ENCODE measurements around the gene TADA2B. TPM values are rescaled to one million over a fixed set of nuclear protein-coding genes. Genes with fewer than 3 reads are reported as not detected.

Gene TADA2B
- total RNA-seq, 2 experiments from 2014 or later = 7.7 to 10.0 TPM

GRCh38 chr4:7021355-7021754 is 21.8 kb upstream of the TADA2B start:
- Mint-ChIP-seq H3K27me3 (no peaks in the 10 kb centered on the region), H3K4me3 (no peak overlapping the region), H3K9me3 (no peaks in the 10 kb centered on the region), H3K4me1 (ENCODE audit: low read depth) (no peaks in the 10 kb centered on the region), H3K36me3 (ENCODE audit: low read depth) (peaks cover 20% of the 10 kb centered on the region), H3K27ac (no peak overlapping the region)
- POLR2A ChIA-PET = no interaction called here
- no peak for ATAC-seq
- TF ChIP-seq CTCF (IDR thresholded peaks at IDR 0.05) = no peak
- CTCF ChIA-PET = no interaction called here
- no peak for DNase-seq
- intact Hi-C loops (cut with micrococcal nuclease) = no loop called here

GRCh38 chr4:7021930-7022664 is 21.1 kb upstream of the TADA2B start:
- CTCF ChIA-PET = no interaction called here
- DNase-seq (no peak), ATAC-seq (no peak)
- Mint-ChIP-seq H3K4me1 (ENCODE audit: low read depth) (peaks cover under 1% of the 10 kb centered on the region), H3K4me3 (no peak overlapping the region), H3K27me3 (no peaks in the 10 kb centered on the region), H3K36me3 (ENCODE audit: low read depth) (peaks cover 22% of the 10 kb centered on the region), H3K27ac (no peak overlapping the region), H3K9me3 (no peaks in the 10 kb centered on the region)
- intact Hi-C loops (cut with micrococcal nuclease) = no loop called here
- POLR2A ChIA-PET = no interaction called here
- TF ChIP-seq CTCF (IDR thresholded peaks at IDR 0.05) = no peak

GRCh38 chr4:7023486-7023885 is 19.7 kb upstream of the TADA2B start:
- Mint-ChIP-seq H3K9me3 (no peaks in the 10 kb centered on the region), H3K27me3 (no peaks in the 10 kb centered on the region), H3K27ac (no peak overlapping the region), H3K4me1 (ENCODE audit: low read depth) (peaks cover 5% of the 10 kb centered on the region), H3K36me3 (ENCODE audit: low read depth) (peaks cover 32% of the 10 kb centered on the region), H3K4me3 (no peak overlapping the region)
- CTCF ChIA-PET = no interaction called here
- POLR2A ChIA-PET = interaction anchor here (1.8 kb wide), 1 partner anchor 44 kb away, joined by 4 read pairs; the partner anchor contains the start of gene GRPEL1
- ATAC-seq = no peak
- no peak for DNase-seq
- intact Hi-C loops (cut with micrococcal nuclease) = no loop called here
- TF ChIP-seq CTCF (IDR thresholded peaks at IDR 0.05) = no peak

- Mint-ChIP-seq H3K4me1 (ENCODE audit: low read depth) (peaks cover 5% of the 10 kb centered on the region), H3K27me3 (no peaks in the 10 kb centered on the region), H3K36me3 (ENCODE audit: low read depth) (peaks cover 32% of the 10 kb centered on the region), H3K4me3 (no peak overlapping the region), H3K27ac (no peak overlapping the region), H3K9me3 (no peaks in the 10 kb centered on the region)
- intact Hi-C loops (cut with micrococcal nuclease) = no loop called here
- DNase-seq = no peak
- ChIA-PET CTCF (no interaction called here), POLR2A (interaction anchor here (1.8 kb wide), 1 partner anchor 44 kb away, joined by 4 read pairs; the partner anchor contains the start of gene GRPEL1)
- ATAC-seq = no peak
- no peak for TF ChIP-seq CTCF (IDR thresholded peaks at IDR 0.05)
Observed at GRCh38 chr4:7023901-7024300, 19.3 kb upstream of the TADA2B start.

- H3K36me3 Mint-ChIP-seq (ENCODE audit: low read depth) = peaks cover 35% of the 10 kb centered on the region
- intact Hi-C loops (cut with micrococcal nuclease) = no loop called here
- ATAC-seq (no peak), DNase-seq (no peak)
- H3K4me3 Mint-ChIP-seq = no peak overlapping the region
- H3K27me3 Mint-ChIP-seq = no peaks in the 10 kb centered on the region
- no peaks in the 10 kb centered on the region for H3K9me3 Mint-ChIP-seq
- no peak overlapping the region for H3K27ac Mint-ChIP-seq
- H3K4me1 Mint-ChIP-seq (ENCODE audit: low read depth) = peaks cover 5% of the 10 kb centered on the region
- no peak for TF ChIP-seq CTCF (IDR thresholded peaks at IDR 0.05)
- ChIA-PET POLR2A (interaction anchor here (1.8 kb wide), 1 partner anchor 43 kb away, joined by 4 read pairs; the partner anchor contains the start of gene GRPEL1), CTCF (no interaction called here)
Observed at GRCh38 chr4:7024336-7024890, 18.8 kb upstream of the TADA2B start.

Measured in activated CD8-positive, alpha-beta T cell treated with anti-CD3 and anti-CD28 coated beads for 36 hours (primary cell).